Measurements from ENCODE around the gene NLGN4Y. TPM values are rescaled to one million over a fixed set of nuclear protein-coding genes. Genes with fewer than 3 reads are reported as not detected.

NLGN4Y gene
- total RNA-seq, 4 donors from 2014 or later: not detected

- Histone ChIP-seq H3K36me3 (no peaks in the 10 kb centered on the region), H3K27me3 (no peaks in the 10 kb centered on the region), H3K4me1 (no peaks in the 10 kb centered on the region), H3K4me3 (no peak overlapping the region), H3K27ac (no peak overlapping the region), H3K9me3 (no peaks in the 10 kb centered on the region)
- TF ChIP-seq CTCF (IDR thresholded peaks at IDR 0.05) (no peak), POLR2A (IDR thresholded peaks at IDR 0.05) (no peak)
- intact Hi-C loops (cut with DNase I; ENCODE audit: low total_unique reads): no loop called here
- DNase-seq: no peak
Observed at GRCh38 chrY:14824583-14824982, 300.3 kb downstream of the NLGN4Y start.

DNA sequence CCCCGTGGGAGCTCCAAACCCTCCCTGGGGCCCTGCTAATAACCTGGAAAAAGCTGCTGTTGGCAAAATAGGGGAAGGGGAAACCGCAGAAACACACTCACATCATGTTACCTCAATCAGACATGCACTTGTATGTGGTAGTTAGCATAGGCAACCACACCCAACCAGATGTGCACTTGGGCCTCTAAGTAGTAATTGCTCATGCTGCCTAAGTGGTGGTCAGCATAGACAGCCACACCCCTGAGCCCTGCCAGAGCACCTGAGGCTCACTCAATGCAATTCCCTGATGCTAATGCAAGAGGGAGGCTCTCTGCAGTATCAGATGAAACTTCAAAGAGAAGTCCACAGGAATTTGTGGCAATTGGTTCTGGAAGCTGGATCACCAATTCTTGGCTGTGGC lies 301.4 kb downstream of the NLGN4Y start:
- Histone ChIP-seq H3K27me3 (no peaks in the 10 kb centered on the region), H3K4me3 (no peak overlapping the region), H3K9me3 (no peaks in the 10 kb centered on the region), H3K4me1 (no peaks in the 10 kb centered on the region), H3K36me3 (no peaks in the 10 kb centered on the region), H3K27ac (no peak overlapping the region)
- intact Hi-C loops (cut with DNase I; ENCODE audit: low total_unique reads): no loop called here
- DNase-seq: no peak
- TF ChIP-seq POLR2A (IDR thresholded peaks at IDR 0.05) (no peak), CTCF (IDR thresholded peaks at IDR 0.05) (no peak)

- H3K27me3 ChIP-seq: no peaks in the 10 kb centered on the region
- H3K4me1 ChIP-seq: no peaks in the 10 kb centered on the region
- intact Hi-C loops (cut with DNase I; ENCODE audit: low total_unique reads): no loop called here
- H3K27ac ChIP-seq: no peak overlapping the region
- no peak overlapping the region for H3K4me3 ChIP-seq
- no peaks in the 10 kb centered on the region for H3K36me3 ChIP-seq
- no peak for TF ChIP-seq CTCF (IDR thresholded peaks at IDR 0.05)
- TF ChIP-seq POLR2A (IDR thresholded peaks at IDR 0.05): no peak
- no peak for DNase-seq
- H3K9me3 ChIP-seq: no peaks in the 10 kb centered on the region
Observed at GRCh38 chrY:14828531-14828930, 304.2 kb downstream of the NLGN4Y start.

DNA sequence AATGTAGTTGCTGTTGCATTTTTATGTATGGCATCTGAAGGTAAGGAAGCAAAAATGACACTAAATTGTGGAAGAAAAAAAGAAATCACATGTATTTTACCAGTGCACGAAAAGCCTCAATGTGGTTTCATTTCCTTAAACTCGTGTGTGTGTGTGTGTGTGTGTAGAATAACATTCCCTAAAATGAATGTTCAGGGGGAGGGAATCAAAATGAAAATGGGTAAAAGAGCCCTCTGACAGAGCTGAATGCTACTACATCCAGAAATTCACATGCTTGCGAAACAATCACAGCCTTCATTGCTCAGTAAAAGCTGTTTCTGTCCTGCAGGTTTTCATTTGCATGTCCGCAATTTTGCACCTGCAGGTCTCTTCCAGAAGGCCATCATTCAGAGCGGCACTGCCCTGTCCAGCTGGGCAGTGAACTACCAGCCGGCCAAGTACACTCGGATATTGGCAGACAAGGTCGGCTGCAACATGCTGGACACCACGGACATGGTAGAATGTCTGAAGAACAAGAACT lies 305.1 kb downstream of the NLGN4Y start:
- H3K4me3 ChIP-seq: no peak overlapping the region
- no peak for TF ChIP-seq CTCF (IDR thresholded peaks at IDR 0.05)
- no peak for TF ChIP-seq POLR2A (IDR thresholded peaks at IDR 0.05)
- intact Hi-C loops (cut with DNase I; ENCODE audit: low total_unique reads): no loop called here

DNA sequence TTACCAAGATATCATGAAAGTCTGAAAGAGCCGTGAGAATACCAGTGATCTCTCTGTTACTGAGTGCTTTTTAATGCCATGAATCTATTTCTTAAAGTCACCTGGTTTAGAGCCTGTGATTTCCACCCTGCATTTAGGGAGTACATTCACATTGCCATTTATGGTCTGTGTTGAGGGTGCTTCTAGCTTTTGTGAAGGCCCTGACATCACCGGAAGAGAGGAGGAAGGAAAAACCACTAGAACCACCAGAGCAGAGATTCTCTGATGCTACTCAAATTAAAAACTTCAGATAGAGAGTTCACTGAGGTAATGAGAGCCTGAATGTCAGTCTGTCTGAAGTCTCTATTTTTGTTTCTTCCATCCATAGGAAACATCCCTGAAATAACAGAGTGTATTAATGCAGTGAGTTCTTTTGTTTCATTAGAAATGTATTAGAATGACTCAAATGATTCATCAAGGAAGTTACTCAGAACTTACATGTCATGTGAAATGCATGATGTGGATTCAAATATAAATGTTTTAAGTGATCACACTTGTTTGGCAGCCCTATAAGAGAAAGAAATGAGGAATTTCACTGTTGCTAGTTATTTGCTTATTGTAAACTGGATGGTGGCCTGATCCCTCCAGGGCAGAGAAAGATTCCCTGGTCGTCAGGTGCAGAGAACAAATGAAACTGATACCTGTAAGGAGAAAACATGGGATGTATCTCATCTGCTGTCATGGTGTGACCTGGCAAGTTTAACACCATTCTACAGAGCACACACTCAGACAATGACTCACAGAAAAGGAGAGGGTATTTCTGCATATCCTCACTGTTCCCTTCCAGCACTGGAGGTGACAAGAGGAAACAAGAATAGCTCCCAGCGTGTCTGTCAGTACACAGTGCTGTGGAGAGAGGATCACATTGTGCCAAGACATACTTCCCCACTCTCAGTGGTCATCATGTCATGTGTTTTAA lies 310.1 kb downstream of the NLGN4Y start:
- no peaks in the 10 kb centered on the region for H3K9me3 ChIP-seq
- no peaks in the 10 kb centered on the region for H3K36me3 ChIP-seq
- no peak overlapping the region for H3K27ac ChIP-seq
- TF ChIP-seq CTCF (IDR thresholded peaks at IDR 0.05): no peak
- H3K27me3 ChIP-seq: no peaks in the 10 kb centered on the region
- H3K4me1 ChIP-seq: no peaks in the 10 kb centered on the region
- intact Hi-C loops (cut with DNase I; ENCODE audit: low total_unique reads): no loop called here
- DNase-seq: no peak
- H3K4me3 ChIP-seq: no peak overlapping the region

More for the DNA sequence above, 305.1 kb downstream of the NLGN4Y start:
- Histone ChIP-seq H3K27ac (no peak overlapping the region), H3K36me3 (no peaks in the 10 kb centered on the region), H3K9me3 (no peaks in the 10 kb centered on the region), H3K27me3 (no peaks in the 10 kb centered on the region), H3K4me1 (no peaks in the 10 kb centered on the region)
- DNase-seq: no peak
